Vagina (tissue), 2 donors: ENCODE results near the gene DDX5. TPM values are rescaled to one million over a fixed set of nuclear protein-coding genes. Genes with fewer than 3 reads are reported as not detected.

Source experiments
- DNase-seq, 2 donors: peaks; one replicate each; pipeline ENCODE4 v3.0.0-alpha.2; 2017; ENCODE audit errors: extremely low spot score in 2 of 2
- H3K27ac ChIP-seq: fragments of 200-600 bp; sonication (generic); one replicate; pipeline ENCODE4 v1.5.1; 2019
- H3K27me3 ChIP-seq: fragments of 200-600 bp; sonication (generic); one replicate; pipeline ENCODE4 v1.5.1; 2019
- H3K36me3 ChIP-seq, 2 donors: fragments of 200-600 bp; sonication (generic); one replicate each; pipeline ENCODE4 v1.5.1; 2017 to 2019
- H3K4me1 ChIP-seq: fragments of 200-600 bp; sonication (generic); one replicate; pipeline ENCODE4 v1.5.1; 2019
- H3K4me3 ChIP-seq, 2 donors: fragments of 200-600 bp; sonication (generic); 1 replicate in 1 of 2; 2 replicates in 1 of 2; pipeline ENCODE4 v1.5.1; 2016 to 2019
- H3K9me3 ChIP-seq: fragments of 200-600 bp; sonication (generic); one replicate; pipeline ENCODE4 v1.5.1; 2019
- CTCF ChIP-seq, 3 experiments: fragments of 450-650 bp in 2 of 3; fragments of 200-600 bp in 1 of 3; sonication (generic) in 1 of 3; IDR thresholded peaks; one replicate each; pipeline ENCODE4 v1.5.1; 2017 to 2019; ENCODE audit warnings: antibody characterized with exemption in 3 of 3, mild to moderate bottlenecking in 2 of 3, moderate library complexity in 2 of 3
- POLR2A ChIP-seq, 2 donors: fragments of 450-650 bp; IDR thresholded peaks; one replicate each; pipeline ENCODE4 v1.6.1; 2017; ENCODE audit warnings: antibody characterized with exemption in 2 of 2, mild to moderate bottlenecking in 2 of 2, moderate library complexity in 2 of 2
- POLR2AphosphoS5 ChIP-seq, 2 donors: sonication (generic); formaldehyde crosslinking; IDR thresholded peaks; one replicate each; pipeline ENCODE4 v1.9.0; 2017; ENCODE audit warnings: antibody characterized with exemption in 2 of 2, mild to moderate bottlenecking in 2 of 2, low read depth in 1 of 2; ENCODE audit not compliant: insufficient read depth in 1 of 2
- intact Hi-C: fragments of 100-400 bp; cut with DNase I; formaldehyde crosslinking; loops from one replicate; pipeline ENCODE4 v1.15.1; 2023
- total RNA-seq: library from RNA; depleted of rRNA; stranded (reverse); fragments of >200 nt; gene quantifications from one replicate; pipeline ENCODE4 v1.2.3, GENCODE V29; 2016

Gene DDX5
- total RNA-seq, 1 donor from 2014 or later, result 618 TPM

- H3K27me3 ChIP-seq, result no peaks in the 10 kb centered on the region
- H3K36me3 ChIP-seq, result peaks cover 14 to 64% of the 10 kb centered on the region in 2 donors
- DNase-seq, result no peak
- no peak for TF ChIP-seq POLR2A (IDR thresholded peaks at IDR 0.05)
- TF ChIP-seq POLR2AphosphoS5 (IDR thresholded peaks at IDR 0.05; ENCODE audit: insufficient read depth in 1 of 2, low read depth in 1 of 2), result no peak
- no peak for TF ChIP-seq CTCF (IDR thresholded peaks at IDR 0.05)
- peaks cover 70% of the 10 kb centered on the region for H3K4me1 ChIP-seq
- intact Hi-C loops, result no loop called here
- peak overlapping the region in 1 of 2 donors; percentile 76 for H3K4me3 ChIP-seq
- H3K27ac ChIP-seq, result peak overlapping the region; percentile 99
- H3K9me3 ChIP-seq, result no peaks in the 10 kb centered on the region
Observed at GRCh38 chr17:64503341-64503740, 2.7 kb downstream of the DDX5 start.

DNA sequence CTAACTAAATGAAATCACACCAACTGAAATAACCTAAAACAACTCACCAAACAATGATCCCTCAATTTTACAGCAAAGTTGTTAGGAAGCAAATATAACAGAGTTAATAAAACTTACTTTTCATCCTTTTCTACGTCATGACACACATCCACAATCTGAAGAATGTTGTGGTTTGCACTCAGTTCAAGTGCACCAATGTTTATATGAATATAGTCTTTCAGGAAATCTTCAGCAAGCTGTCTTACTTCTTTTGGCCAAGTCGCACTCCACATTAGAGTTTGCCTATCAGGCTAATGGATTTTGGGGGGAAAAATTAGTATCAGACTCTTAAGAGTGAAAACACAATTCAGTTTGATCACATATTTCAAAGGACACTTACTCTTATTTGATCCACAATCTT is 3.3 kb downstream of the DDX5 start:
- TF ChIP-seq CTCF (IDR thresholded peaks at IDR 0.05) (no peak), POLR2A (IDR thresholded peaks at IDR 0.05) (no peak), POLR2AphosphoS5 (IDR thresholded peaks at IDR 0.05; ENCODE audit: insufficient read depth in 1 of 2, low read depth in 1 of 2) (no peak)
- DNase-seq, result no peak
- peaks cover 70% of the 10 kb centered on the region for H3K4me1 ChIP-seq
- no peaks in the 10 kb centered on the region for H3K9me3 ChIP-seq
- peaks cover 14 to 69% of the 10 kb centered on the region in 2 donors for H3K36me3 ChIP-seq
- no peak overlapping the region for H3K4me3 ChIP-seq
- intact Hi-C loops, result no loop called here
- H3K27ac ChIP-seq, result no peak overlapping the region
- no peaks in the 10 kb centered on the region for H3K27me3 ChIP-seq

DNA sequence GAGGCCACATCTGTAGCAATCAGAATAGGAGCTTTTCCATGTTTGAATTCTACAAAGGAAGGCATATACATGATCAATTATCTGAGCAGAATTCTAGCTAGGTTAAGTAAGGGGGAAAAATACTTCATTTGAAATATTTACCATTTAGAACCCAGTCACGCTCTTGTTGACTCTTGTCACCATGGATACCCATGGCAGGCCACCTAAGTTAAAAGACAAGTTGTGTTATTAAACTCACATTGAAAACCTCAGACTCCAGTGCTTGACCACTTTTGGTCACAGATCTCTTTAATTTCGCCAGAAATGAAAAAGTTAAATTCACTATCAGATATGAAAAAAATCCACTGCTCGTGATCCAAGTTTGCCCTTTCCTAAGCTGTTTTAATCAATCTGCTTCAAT is 4.1 kb downstream of the DDX5 start:
- TF ChIP-seq POLR2AphosphoS5 (IDR thresholded peaks at IDR 0.05; ENCODE audit: insufficient read depth in 1 of 2, low read depth in 1 of 2) (no peak), POLR2A (IDR thresholded peaks at IDR 0.05) (no peak), CTCF (IDR thresholded peaks at IDR 0.05) (no peak)
- H3K27me3 ChIP-seq, result no peaks in the 10 kb centered on the region
- intact Hi-C loops, result no loop called here
- H3K36me3 ChIP-seq, result peaks cover 14 to 73% of the 10 kb centered on the region in 2 donors
- DNase-seq, result no peak
- H3K9me3 ChIP-seq, result no peaks in the 10 kb centered on the region
- peaks cover 74% of the 10 kb centered on the region for H3K4me1 ChIP-seq
- H3K27ac ChIP-seq, result no peak overlapping the region
- no peak overlapping the region for H3K4me3 ChIP-seq

DNA sequence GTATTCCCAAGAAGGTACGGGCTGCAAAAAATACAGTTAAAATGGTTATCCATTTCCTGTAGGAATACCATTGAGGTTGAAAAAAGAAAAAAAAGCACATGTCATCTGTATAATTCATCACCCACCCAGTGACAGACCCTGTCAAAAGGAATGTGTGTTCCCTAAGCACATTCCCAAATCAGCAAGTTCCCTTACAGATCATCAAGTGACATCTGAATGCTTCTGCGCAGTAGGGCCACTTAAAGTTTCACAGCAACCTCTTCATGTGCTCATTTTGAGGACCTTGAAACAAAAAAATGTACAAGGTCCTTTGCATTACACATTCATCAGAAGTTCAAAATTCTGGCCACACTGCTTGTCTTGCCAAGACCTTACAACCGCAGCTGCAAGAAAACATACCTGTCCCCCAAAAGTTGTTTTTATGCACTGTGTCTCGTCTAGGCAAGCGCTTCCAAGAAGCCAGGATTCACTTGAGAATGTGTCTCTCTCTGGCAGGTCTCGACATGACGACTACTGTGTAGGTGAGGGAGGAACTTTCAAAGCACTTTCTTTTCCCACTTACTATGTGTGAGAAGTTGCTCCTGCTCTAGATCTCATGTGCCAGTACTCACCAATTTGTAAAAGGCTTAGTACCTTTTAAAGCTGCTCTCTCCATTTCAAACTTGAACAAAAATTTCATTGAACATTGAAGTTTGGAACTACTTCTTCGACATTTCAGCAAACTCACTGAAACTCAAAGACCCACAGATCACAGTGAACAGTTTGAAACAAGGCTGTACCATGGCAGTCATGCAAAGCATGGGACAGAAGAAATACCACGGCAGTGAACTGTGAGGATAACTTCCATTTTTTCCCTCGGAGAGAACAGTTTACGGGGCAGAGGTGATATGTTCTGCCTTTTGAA is 5.0 kb downstream of the DDX5 start:
- no peak overlapping the region for H3K27ac ChIP-seq
- TF ChIP-seq POLR2AphosphoS5 (IDR thresholded peaks at IDR 0.05; ENCODE audit: insufficient read depth in 1 of 2, low read depth in 1 of 2), result no peak
- TF ChIP-seq POLR2A (IDR thresholded peaks at IDR 0.05), result no peak
- TF ChIP-seq CTCF (IDR thresholded peaks at IDR 0.05), result no peak
- no peak overlapping the region for H3K4me3 ChIP-seq
- H3K9me3 ChIP-seq, result no peaks in the 10 kb centered on the region
- no peak for DNase-seq
- peaks cover 14 to 73% of the 10 kb centered on the region in 2 donors for H3K36me3 ChIP-seq
- intact Hi-C loops, result no loop called here
- H3K4me1 ChIP-seq, result peaks cover 76% of the 10 kb centered on the region
- H3K27me3 ChIP-seq, result no peaks in the 10 kb centered on the region

- Histone ChIP-seq H3K4me3 (no peak overlapping the region), H3K36me3 (peaks cover 14 to 73% of the 10 kb centered on the region in 2 donors), H3K4me1 (peaks cover 83% of the 10 kb centered on the region), H3K27ac (no peak overlapping the region), H3K27me3 (no peaks in the 10 kb centered on the region), H3K9me3 (no peaks in the 10 kb centered on the region)
- no peak for DNase-seq
- TF ChIP-seq CTCF (IDR thresholded peaks at IDR 0.05), result no peak
- TF ChIP-seq POLR2AphosphoS5 (IDR thresholded peaks at IDR 0.05; ENCODE audit: insufficient read depth in 1 of 2, low read depth in 1 of 2), result no peak
- no peak for TF ChIP-seq POLR2A (IDR thresholded peaks at IDR 0.05)
- intact Hi-C loops, result no loop called here
Observed at GRCh38 chr17:64500487-64500859, 5.6 kb downstream of the DDX5 start.
